NCI-H69 (cell line): ENCODE data around the gene NFKBIL1.

ENCODE experiments used
- DNase-seq: peaks from one replicate; lab custom pipeline; 2025; lab: John Stamatoyannopoulos, UW

Gene NFKBIL1

DNA sequence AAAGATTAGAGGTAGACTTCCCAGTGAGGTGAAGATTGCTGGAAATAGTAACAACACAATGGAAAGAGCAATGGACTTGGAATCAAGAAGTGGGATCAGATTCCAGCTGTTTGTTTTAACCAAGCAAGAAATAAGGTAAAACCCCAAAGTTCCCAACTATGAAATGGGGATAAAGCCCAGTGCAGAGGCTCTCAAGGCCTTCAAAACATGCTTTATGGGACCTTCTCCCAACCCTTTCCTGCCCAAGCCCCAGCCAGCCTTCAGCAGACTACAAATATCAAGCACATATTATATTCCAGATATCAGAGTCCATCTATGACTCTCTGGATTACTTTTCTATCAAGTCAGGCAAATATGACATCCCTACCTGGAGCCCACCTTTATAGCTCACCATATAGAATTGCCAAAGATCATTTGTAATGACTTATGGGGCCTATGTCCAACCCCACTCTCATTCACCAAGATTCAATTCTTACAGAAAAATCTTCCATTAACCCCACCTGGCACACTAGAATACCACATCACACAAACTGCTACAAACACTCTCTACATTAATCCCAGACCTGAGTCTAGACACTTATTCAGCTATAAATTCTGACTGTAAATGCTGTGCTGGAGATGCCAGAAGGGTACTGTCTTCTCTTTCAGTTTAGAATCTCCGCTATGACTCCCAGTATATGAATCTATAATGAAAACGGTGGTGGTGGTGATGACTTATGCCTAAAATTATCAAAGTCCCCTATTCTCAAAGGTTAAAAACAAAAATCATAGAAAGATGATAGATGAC, 11.7 kb upstream of the NFKBIL1 start:
- DNase-seq = no peak

DNA sequence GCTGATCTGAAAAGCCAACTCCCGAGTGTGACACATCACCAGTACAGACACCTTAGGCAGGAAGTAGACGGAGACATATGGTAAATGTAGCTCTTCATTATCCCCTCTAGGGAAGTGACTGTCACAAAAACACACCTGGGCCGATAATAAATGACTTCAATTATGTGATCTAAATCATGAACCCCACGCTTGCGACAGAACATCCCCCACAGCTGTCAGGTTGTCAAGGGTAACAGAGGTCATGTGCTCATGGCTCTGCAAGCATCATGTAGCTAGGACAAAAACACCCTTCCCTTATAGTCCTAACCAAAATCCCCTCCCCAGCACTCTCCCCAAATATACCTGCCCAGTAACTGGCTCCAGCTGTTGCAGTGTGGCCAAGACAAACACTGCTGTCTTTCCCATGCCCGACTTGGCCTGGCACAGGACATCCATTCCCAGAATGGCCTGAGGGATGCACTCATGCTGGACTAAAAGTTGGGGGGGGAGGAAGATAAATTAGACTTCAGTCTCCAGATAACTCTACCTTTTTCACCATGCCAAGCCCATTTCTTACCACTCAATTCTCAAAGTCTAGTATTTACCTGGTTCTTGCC, 8.5 kb upstream of the NFKBIL1 start:
- DNase-seq = peak; percentile 78

- no peak for DNase-seq
Measured at GRCh38 chr6:31540640-31541039, 6.8 kb upstream of the NFKBIL1 start.

- DNase-seq = peak; percentile 86
Measured at GRCh38 chr6:31541059-31541657, 6.2 kb upstream of the NFKBIL1 start.

DNA sequence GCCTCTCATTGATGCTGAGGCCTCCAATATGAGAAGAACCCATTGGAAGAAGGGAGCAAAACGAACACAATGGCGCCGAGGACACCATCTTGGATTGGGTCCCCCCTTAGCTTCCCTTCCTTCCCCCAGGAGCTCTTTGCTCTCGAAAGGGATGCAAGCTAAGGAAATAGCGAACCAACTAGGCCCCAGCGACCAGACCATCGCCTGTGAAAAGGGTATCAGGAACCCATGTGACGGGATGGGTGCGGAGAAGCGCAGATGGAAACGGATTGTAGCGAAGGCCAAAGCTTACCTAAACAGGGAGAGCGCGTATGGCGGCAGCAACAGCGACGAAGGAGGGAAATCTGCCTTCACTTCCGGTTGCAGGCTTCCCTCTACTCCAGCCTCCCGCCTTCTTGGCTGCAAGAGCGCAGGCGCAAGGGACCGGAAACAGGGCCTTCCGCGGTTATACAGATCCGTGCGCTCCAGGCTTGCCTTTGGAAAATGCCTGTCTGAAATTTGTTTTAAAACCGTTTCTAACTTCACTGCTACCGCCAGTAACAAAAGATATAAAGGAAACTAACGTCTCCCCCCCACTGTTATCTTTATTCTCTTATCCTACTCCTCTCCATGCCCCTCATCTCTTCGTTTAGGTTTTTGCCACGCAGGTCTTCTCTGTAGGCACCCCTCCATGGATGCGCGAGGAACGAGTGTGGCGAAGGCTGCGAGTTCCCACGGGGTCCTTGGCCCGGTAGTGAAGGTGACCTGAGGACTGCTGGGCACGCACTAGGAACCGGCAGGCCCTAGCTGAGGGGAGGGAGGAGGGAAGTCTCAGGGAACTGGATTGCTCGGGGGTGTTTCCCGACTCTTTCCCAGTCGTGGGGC, 5.5 kb upstream of the NFKBIL1 start, which contains the start of gene DDX39B:
Gene DDX39B (minus strand): TSS at position 346 of the 864 bp plus-strand sequence. CDS start 1,471 bp downstream, outside the sequence.
- peak; percentile 99 for DNase-seq

- no peak for DNase-seq
Measured at GRCh38 chr6:31543639-31544038, 3.8 kb upstream of the NFKBIL1 start.

DNA sequence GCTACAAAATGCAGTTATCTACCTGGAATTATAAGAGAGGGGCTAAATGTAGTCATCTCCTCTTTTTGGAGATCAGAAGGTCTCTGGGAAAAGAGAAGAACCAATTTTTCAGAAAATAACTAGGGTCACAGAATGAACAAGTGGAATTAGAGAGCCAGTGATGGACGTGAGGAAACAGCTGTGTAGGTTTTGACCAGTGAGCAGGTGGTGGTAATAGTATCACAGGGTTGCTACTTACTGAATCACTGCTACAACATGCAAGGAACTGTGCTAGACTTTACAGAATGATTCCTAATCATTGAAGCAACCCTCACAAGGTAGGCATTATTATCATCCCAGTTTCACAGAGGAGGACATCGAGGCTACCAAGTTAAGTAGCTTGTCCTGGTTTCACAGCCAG, 2.7 kb upstream of the NFKBIL1 start:
- no peak for DNase-seq

DNA sequence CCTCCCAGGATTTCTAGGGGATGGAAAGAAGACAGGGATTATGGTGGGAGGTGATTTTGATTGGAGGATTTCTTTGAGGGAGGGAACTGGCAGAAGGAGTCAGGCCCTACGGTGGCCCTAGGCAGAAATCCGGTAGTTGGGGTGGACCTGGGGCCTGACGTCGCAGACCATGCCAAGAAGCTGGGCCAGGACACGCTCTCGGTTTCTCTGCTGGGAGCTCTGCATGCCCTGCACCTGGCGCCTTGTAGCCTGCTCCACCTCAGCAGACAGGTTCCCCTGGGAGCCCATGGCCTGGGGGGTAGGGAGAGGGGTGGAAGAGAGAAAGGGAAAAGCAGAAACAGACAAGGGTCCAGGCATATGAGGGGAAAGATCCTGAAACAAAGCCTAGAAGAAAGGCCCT, 2.1 kb upstream of the NFKBIL1 start:
- peak; percentile 37 for DNase-seq

- peak; percentile 98 for DNase-seq
Measured at GRCh38 chr6:31546339-31546957, 960 bp upstream of the NFKBIL1 start, which contains the start of gene ATP6V1G2. ATP6V1G2 (minus strand) TSS chr6:31546608; CDS start chr6:31546559, 49 bp downstream.

DNA sequence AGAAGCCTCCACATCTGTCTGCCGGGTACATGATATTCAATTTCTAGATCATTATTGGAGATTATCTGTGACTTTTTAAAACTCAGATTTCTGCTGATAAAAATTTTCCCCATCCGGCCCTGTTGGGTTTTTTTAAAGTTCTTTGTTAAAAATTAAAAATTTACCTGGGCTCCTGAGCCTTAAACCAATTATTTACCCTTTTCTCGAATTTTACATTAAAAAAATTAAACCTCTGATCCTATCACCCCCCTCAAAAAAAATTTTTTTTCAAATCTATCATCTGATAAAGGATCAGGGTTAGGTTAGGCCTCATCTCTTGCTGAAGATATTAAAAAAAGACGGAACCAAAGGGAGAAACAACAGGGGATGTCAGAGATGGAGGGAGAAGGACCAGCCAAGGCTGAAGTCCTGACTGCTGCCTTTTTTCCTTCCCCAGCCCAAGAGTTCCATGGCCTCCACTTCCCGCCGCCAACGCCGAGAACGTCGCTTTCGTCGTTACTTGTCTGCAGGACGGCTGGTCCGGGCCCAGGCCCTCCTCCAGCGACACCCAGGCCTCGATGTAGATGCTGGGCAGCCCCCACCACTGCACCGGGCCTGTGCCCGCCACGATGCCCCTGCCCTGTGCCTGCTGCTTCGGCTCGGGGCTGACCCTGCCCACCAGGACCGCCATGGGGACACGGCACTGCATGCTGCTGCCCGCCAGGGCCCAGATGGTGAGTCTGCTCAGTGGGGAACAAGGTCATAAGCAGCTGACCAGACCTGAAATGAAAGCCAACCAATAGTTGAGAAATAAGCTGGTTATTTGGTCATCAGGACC, 527 bp downstream of the NFKBIL1 start:
- no peak for DNase-seq

GRCh38 chr6:31548544-31548873, 1.1 kb downstream of the NFKBIL1 start:
- no peak for DNase-seq

GRCh38 chr6:31551371-31551770, 4.0 kb downstream of the NFKBIL1 start:
- peak; percentile 64 for DNase-seq

DNA sequence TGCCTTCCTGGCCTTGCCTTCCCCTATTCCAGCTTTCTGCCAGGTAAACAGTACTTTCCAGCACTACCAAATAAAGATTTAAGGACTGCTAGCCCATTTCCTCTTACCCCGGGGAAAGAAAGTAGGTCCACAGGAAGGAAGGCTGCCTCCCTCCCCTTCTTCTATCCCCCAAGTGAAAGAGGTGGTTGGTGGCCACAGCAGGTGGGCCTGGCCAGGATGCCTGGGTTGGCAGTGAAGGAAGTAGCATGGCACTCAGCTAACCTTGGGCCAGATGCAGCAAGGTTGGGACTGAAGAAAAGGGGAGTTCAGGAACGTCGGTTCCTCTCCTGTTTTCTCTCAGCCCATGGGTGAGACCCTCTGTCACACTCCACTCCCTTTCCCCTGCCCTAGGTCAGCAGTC, 8.9 kb downstream of the NFKBIL1 start:
- DNase-seq = no peak

DNA sequence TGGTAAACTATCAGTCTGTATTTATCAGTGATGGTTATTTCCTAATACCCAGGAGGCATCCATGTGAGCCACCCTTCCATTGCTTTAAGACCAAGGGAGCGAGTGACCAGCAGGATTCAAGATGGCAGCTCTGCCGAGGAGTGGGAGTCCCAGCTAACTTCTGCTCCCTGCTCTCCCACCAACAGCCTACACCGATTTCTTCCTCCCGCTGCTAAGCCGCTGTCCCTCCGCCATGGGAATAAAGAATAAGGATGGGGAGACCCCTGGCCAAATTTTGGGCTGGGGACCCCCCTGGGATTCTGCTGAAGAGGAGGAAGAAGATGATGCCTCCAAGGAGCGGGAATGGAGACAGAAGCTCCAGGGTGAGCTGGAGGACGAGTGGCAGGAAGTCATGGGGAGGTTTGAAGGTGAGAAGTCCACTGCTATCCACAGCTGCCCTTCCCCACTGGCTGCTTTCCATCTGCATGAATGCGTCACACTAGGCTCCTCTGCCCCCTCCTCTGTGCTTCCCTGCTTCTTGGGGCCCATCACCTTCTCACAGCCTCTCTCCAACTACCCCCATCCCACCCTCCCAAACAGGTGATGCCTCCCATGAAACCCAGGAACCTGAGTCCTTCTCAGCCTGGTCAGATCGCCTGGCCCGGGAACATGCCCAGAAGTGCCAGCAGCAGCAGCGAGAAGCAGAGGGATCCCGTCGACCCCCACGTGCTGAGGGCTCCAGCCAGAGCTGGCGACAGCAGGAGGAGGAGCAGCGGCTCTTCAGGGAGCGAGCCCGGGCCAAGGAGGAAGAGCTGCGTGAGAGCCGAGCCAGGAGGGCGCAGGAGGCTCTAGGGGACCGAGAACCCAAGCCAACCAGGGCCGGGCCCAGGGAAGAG, 10.3 kb downstream of the NFKBIL1 start:
- DNase-seq = no peak

DNA sequence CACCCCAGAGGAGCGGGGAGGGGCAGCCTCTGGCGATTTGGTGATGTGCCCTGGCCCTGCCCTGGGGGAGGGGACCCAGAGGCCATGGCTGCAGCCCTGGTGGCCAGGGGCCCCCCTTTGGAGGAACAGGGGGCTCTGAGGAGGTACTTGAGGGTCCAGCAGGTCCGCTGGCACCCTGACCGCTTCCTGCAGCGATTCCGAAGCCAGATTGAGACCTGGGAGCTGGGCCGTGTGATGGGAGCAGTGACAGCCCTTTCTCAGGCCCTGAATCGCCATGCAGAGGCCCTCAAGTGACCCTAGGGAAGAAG, 10.9 kb downstream of the NFKBIL1 start:
- DNase-seq = no peak

- DNase-seq = no peak
Measured at GRCh38 chr6:31558631-31559500, 11.5 kb downstream of the NFKBIL1 start.

GRCh38 chr6:31559606-31559957, 12.2 kb downstream of the NFKBIL1 start:
- DNase-seq = no peak

DNA sequence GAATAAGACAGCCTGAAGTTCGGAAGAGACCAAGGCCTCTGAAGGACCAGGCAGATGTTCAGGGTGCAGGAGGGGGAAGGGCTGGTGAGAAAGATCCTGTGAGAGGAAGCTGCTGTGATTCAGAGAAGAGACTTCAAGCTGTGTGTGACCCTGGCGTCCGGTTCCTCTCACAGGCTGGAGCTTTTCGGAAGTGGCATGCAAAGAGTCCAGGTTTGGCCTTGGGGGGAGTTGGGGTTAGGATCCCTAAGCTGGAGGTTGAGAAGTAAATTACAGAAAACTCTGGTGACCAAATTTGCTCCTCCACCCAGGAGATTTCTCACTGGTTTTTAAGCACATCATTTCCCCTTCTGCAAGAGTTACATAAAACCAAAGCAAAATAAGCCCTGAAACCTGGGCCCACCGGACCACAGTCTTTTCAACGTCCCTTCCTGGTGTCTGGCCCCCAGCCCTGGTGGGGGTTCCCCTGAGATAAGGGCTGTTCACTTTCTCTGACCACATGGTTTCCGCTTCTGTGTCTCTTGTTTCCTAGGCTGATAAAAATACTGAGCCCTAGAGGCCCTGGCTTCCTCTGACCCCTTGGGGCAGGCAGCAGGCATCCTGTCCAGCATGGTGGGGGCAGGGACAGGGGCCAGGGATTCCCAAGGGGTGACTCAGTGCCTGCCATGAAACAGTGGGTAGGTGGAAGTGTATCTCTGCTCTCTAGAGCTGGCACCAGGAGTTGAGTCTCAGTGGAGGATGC, 12.7 kb downstream of the NFKBIL1 start:
- no peak for DNase-seq

GRCh38 chr6:31560697-31561058, 13.3 kb downstream of the NFKBIL1 start:
- no peak for DNase-seq
